K562 (cell line): ENCODE measurements around the gene PPIA. TPM values are rescaled to one million over a fixed set of nuclear protein-coding genes. Genes with fewer than 3 reads are reported as not detected.
A peak's percentile ranks its signal among the peaks of the same experiment; 100 is the strongest.

Source experiments
- FOXP1 ChIP-seq: sonication (generic); formaldehyde crosslinking; IDR thresholded peaks from 2 replicates; pipeline ENCODE4 v1.8.0; 2022; ENCODE audit warnings: mild to moderate bottlenecking, missing genetic modification reagents
- HDAC2 ChIP-seq: fragments of 450-650 bp; IDR thresholded peaks from 2 replicates; pipeline ENCODE4 v1.6.1; 2016; ENCODE audit warnings: mild to moderate bottlenecking
- MTA3 ChIP-seq: fragments of 450-650 bp; formaldehyde crosslinking; IDR thresholded peaks from 2 replicates; pipeline ENCODE4 v1.6.1; 2017; ENCODE audit warnings: mild to moderate bottlenecking, borderline replicate concordance
- MYC ChIP-seq, 2 experiments: fragments of 250-450 bp in 1 of 2; sonication (Bioruptor Pico) in 1 of 2; IDR thresholded peaks; 2 replicates each; pipeline versions ENCODE4 v1.5.1 to v1.6.1; 2012 to 2021; ENCODE audit warnings: low read depth in 2 of 2, borderline replicate concordance in 1 of 2, improper control_type of control experiment in 1 of 2, low read length in 1 of 2, mild to moderate bottlenecking in 1 of 2, moderate library complexity in 1 of 2
- RCOR1 ChIP-seq, 2 experiments: IDR thresholded peaks; 2 replicates each; pipeline ENCODE4 v1.6.1; 2012; ENCODE audit warnings: low read depth in 2 of 2, low read length in 2 of 2, borderline replicate concordance in 1 of 2, improper control_type of control experiment in 1 of 2
- TAF1 ChIP-seq: IDR thresholded peaks from 2 replicates; pipeline ENCODE4 v1.6.1; 2011; ENCODE audit warnings: mild to moderate bottlenecking, low read length, moderate library complexity; ENCODE audit not compliant: insufficient read depth, control insufficient read depth, severe bottlenecking; ENCODE audit errors: extremely low read depth
- YBX1 ChIP-seq: fragments of 450-650 bp; IDR thresholded peaks from 2 replicates; pipeline ENCODE4 v1.7.1; 2016; ENCODE audit warnings: mild to moderate bottlenecking
- ZKSCAN1 ChIP-seq: fragments of 150-350 bp; IDR thresholded peaks from 2 replicates; pipeline ENCODE4 v1.6.1; 2016; ENCODE audit warnings: low read depth, low read length
- polyA plus RNA-seq, 8 experiments: library from polyadenylated mRNA; depleted of rRNA in 4 of 8; stranded (reverse) in 5 of 8; unstranded in 3 of 8; fragments of >200 nt; fragmentation: Nextera tagmentation in 2 of 8; fragmentation: Illumina TruSeq in 1 of 8; extraction: Ambion mirVana in 2 of 8; extraction: Trizol in 1 of 8; gene quantifications; 2 replicates each; pipeline versions ENCODE4 v1.2.1 to v1.2.3, GENCODE V29; 2011 to 2014; ENCODE audit warnings: inconsistent platforms in 1 of 8, missing spikeins in 1 of 8
- total RNA-seq, 7 experiments: library from RNA; depleted of rRNA in 6 of 7; stranded (reverse); fragments of >200 nt in 6 of 7; fragmentation: Illumina TruSeq in 2 of 7; extraction: Trizol in 2 of 7; gene quantifications; 2 replicates each; pipeline versions ENCODE4 v1.2.1 to v1.2.3, GENCODE V29; 2011 to 2021; ENCODE audit warnings: low replicate concordance in 1 of 7
- TF ChIP-seq, protein P1 (sequence below), 2 experiments: fragments of 450-650 bp; conservative IDR thresholded peaks; 2 replicates each; pipeline ENCODE4 v1.6.1; 2017; ENCODE audit warnings: mild to moderate bottlenecking in 2 of 2, moderate library complexity in 2 of 2
- TF ChIP-seq, protein P2 (sequence below): fragments of 450-650 bp; IDR thresholded peaks from 2 replicates; pipeline ENCODE4 v1.7.0; 2016; ENCODE audit warnings: borderline replicate concordance
- TF ChIP-seq, protein P3 (sequence below): fragments of 450-650 bp; IDR thresholded peaks from 2 replicates; pipeline ENCODE4 v1.6.1; 2014; ENCODE audit warnings: low read depth, mild to moderate bottlenecking, moderate library complexity, borderline replicate concordance
- TF ChIP-seq, protein P4 (sequence below): sonication (generic); formaldehyde crosslinking; IDR thresholded peaks from 2 replicates; pipeline ENCODE4 v1.8.1; 2022; ENCODE audit warnings: missing genetic modification reagents
- TF ChIP-seq, protein P5 (sequence below): sonication (generic); formaldehyde crosslinking; IDR thresholded peaks from 2 replicates; pipeline ENCODE4 v1.9.0; 2022; ENCODE audit warnings: mild to moderate bottlenecking, missing genetic modification reagents

The PPIA gene
- total and polyA plus RNA-seq, 9 of the 15 experiments (the other 6 are each of a cell fraction or from before 2014, with no cell fraction given), result 2,583 to 7,504 (median 3,973) TPM

DNA sequence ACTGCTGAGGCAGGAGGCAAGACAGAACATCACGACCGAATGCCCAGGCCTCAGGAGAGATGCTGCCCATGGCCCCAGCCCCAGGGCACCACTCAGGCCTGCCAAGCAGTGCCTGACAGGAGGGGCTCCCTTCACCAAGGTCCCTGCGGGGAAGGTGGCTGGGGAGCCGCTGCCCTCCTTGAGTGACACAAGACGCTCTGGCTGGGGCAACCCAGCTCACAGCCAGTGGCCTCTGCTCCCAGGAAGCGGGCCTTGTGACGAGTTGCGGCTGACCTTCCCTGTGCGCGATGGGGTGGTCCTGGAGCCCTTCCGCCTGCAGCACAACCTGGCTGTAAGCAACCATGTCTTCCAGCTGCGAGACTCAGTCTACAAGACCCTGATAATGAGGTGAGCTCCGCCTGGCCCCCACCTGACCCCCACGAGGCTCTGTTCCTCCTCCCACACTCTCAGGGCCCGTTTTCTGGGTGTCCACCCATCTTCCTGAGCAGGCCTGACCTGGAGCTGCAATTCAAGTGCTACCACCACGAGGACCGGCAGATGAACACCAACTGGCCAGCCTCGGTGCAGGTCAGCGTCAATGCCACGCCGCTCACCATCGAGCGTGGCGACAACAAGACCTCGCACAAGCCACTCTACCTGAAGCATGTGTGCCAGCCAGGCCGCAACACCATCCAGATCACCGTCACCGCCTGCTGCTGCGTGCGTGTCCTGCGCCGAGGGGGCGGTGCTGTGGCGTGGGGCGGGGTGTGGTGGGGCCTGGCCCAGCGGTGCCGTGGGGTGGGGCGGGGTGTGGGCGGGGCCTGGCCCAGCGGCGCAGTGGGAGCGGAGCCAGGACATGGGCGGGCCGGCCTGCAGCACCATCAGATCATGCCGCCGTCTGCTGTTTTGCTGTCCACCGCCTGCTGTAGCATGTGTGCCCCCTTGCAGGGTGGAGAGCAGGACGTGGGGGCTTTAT lies 35.0 kb upstream of the PPIA start (continued):
- TF ChIP-seq, protein P1, sequence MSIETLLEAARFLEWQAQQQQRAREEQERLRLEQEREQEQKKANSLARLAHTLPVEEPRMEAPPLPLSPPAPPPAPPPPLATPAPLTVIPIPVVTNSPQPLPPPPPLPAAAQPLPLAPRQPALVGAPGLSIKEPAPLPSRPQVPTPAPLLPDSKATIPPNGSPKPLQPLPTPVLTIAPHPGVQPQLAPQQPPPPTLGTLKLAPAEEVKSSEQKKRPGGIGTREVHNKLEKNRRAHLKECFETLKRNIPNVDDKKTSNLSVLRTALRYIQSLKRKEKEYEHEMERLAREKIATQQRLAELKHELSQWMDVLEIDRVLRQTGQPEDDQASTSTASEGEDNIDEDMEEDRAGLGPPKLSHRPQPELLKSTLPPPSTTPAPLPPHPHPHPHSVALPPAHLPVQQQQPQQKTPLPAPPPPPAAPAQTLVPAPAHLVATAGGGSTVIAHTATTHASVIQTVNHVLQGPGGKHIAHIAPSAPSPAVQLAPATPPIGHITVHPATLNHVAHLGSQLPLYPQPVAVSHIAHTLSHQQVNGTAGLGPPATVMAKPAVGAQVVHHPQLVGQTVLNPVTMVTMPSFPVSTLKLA (conservative IDR thresholded peaks at IDR 0.05), result peak; percentile 74 to 87
- TF ChIP-seq MYC (IDR thresholded peaks at IDR 0.05; ENCODE audit: low read depth, low read length) (peak; percentile 90), MYC (CRISPR knock-in tag; IDR thresholded peaks at IDR 0.05; ENCODE audit: borderline replicate concordance, low read depth) (0 out of 2 replicates have a peak, but pooled peaks have one; percentile 33), TAF1 (peak; percentile 49), ZKSCAN1 (0 out of 2 replicates have a peak, but pooled peaks have one; percentile 48), HDAC2 (no peak), MTA3 (peak; percentile 64; the same call in 1 of the 2 replicates), FOXP1 (CRISPR knock-in tag) (0 out of 2 replicates have a peak, but pooled peaks have one; percentile 74), YBX1 (no peak), RCOR1 (IDR thresholded peaks at IDR 0.05; ENCODE audit: borderline replicate concordance in 1 of 2, low read depth in 2 of 2, low read length in 2 of 2) (0 out of 4 replicates have a peak, but pooled peaks of 1 of the 2 experiments have one; percentile 16)
- TF ChIP-seq, protein P2, sequence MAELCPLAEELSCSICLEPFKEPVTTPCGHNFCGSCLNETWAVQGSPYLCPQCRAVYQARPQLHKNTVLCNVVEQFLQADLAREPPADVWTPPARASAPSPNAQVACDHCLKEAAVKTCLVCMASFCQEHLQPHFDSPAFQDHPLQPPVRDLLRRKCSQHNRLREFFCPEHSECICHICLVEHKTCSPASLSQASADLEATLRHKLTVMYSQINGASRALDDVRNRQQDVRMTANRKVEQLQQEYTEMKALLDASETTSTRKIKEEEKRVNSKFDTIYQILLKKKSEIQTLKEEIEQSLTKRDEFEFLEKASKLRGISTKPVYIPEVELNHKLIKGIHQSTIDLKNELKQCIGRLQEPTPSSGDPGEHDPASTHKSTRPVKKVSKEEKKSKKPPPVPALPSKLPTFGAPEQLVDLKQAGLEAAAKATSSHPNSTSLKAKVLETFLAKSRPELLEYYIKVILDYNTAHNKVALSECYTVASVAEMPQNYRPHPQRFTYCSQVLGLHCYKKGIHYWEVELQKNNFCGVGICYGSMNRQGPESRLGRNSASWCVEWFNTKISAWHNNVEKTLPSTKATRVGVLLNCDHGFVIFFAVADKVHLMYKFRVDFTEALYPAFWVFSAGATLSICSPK, result no peak
- TF ChIP-seq, protein P3, sequence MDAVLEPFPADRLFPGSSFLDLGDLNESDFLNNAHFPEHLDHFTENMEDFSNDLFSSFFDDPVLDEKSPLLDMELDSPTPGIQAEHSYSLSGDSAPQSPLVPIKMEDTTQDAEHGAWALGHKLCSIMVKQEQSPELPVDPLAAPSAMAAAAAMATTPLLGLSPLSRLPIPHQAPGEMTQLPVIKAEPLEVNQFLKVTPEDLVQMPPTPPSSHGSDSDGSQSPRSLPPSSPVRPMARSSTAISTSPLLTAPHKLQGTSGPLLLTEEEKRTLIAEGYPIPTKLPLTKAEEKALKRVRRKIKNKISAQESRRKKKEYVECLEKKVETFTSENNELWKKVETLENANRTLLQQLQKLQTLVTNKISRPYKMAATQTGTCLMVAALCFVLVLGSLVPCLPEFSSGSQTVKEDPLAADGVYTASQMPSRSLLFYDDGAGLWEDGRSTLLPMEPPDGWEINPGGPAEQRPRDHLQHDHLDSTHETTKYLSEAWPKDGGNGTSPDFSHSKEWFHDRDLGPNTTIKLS, result peak; percentile 40; the same call in 1 of the 2 replicates
- TF ChIP-seq, protein P4, sequence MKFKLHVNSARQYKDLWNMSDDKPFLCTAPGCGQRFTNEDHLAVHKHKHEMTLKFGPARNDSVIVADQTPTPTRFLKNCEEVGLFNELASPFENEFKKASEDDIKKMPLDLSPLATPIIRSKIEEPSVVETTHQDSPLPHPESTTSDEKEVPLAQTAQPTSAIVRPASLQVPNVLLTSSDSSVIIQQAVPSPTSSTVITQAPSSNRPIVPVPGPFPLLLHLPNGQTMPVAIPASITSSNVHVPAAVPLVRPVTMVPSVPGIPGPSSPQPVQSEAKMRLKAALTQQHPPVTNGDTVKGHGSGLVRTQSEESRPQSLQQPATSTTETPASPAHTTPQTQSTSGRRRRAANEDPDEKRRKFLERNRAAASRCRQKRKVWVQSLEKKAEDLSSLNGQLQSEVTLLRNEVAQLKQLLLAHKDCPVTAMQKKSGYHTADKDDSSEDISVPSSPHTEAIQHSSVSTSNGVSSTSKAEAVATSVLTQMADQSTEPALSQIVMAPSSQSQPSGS, result no peak
- TF ChIP-seq, protein P5, sequence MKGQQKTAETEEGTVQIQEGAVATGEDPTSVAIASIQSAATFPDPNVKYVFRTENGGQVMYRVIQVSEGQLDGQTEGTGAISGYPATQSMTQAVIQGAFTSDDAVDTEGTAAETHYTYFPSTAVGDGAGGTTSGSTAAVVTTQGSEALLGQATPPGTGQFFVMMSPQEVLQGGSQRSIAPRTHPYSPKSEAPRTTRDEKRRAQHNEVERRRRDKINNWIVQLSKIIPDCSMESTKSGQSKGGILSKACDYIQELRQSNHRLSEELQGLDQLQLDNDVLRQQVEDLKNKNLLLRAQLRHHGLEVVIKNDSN (CRISPR knock-in tag), result peak; percentile 29
